ENCODE results near the gene PALLD.

GRCh38 chr4:168503652-168504362 lies 7.0 kb downstream of the PALLD start:
- TF ChIP-seq CTCF (IDR thresholded peaks at IDR 0.05) (no peak), POLR2A (IDR thresholded peaks at IDR 0.05) (no peak)

Measured in testis (tissue), 2 donors.